Measurements from ENCODE around the gene DAPK2.

DAPK2 gene

GRCh38 chr15:63942486-63943365, 103.6 kb downstream of the DAPK2 start:
- DNase-seq (ENCODE audit: low read depth) = no peak

DNA sequence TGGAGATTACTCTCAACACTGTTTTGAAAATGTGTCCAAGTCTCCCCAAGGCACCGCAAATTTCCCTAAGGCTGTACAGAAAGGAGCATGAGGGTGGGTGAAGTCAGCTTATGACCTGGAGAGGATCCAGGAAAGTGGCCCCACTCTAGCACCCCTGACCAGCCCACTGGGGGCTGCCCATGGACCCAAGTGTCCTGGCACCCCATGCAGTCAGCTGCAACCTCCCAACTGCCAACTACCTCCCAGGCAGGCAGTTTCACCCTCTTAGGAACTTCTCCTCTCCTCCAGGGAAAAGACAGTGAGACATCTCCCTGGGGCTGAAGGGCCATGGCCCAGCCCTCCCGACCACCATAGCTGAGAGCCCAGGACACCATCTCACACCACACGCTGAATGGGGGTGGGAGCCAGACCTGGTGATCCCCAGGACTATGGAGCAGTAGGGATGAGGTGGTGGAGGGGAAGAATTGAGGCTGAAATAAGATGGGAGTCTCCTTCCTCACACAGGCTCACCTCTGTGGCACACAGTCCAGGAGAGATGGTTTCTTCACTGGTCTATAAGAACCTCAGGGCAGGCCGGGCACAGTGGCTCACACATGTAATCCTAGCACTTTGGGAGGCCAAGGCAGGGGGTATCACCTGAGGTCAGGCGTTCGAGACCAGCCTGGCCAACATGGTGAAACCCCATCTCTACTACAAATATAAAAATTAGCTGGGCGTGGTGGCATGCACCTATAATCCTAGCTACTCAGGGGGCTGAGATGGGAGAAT, 104.4 kb downstream of the DAPK2 start:
- DNase-seq (ENCODE audit: low read depth) = no peak

DNA sequence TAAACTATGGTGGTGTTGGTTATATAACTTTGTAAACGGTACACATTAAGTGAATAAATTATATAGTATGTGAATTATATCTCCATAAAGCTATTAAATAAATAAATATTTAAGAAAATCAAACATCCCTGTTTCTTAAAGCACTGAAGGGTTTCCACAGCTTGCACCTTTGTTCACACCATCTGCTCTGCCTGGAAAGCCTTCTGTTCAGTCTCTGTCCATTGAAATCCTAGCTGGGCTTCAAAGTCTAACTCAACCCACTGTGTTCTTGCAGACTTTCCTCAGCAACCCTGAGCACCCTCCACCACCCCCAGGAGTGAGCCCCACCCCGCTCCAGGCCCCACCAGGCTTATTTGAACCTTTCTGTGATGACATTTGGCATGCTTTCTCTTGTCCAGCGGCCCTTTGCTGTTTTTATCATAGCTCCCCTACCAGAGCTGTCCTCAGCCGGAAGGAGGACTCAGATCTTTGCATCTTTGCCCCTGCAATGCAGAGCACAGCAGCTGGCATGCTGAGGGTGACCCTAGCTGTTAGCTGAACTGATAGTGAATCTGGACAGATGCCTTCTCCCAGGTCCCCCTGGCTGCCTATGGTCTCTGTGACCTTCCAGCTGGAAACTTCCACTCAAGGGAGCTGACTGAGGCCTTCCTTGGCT, 105.2 kb downstream of the DAPK2 start:
- DNase-seq (ENCODE audit: low read depth) = no peak

- no peak for DNase-seq (ENCODE audit: low read depth)
Observed at GRCh38 chr15:63939531-63940130, 106.7 kb downstream of the DAPK2 start.

DNA sequence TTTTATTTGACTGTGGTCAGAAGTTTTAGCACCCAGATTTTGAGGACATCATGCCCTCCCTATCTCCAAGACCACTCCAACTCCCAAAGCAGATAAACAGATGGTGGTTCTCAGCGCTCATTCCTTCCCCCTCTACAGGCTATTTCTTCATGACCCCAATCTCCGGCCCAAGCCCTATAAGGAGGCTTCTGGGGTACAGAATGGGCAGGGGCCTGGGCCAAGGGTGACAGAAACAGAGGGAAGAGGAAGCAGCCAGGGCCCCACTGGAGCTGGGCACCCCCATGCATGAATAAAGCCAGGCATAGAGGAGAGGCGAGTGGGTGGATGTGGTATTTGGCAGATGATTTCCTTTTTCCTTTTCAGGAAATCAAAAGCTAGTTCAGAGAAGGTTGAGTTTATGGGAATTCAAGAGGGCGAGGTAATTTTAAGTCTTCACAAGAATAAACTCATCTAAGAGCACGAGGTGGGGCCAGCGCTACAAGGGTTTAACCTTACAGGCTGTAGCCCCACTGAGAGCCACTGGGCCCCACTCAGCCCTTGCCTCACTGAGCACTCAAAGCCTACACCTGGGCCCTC, 107.7 kb downstream of the DAPK2 start:
- DNase-seq (ENCODE audit: low read depth) = no peak

DNA sequence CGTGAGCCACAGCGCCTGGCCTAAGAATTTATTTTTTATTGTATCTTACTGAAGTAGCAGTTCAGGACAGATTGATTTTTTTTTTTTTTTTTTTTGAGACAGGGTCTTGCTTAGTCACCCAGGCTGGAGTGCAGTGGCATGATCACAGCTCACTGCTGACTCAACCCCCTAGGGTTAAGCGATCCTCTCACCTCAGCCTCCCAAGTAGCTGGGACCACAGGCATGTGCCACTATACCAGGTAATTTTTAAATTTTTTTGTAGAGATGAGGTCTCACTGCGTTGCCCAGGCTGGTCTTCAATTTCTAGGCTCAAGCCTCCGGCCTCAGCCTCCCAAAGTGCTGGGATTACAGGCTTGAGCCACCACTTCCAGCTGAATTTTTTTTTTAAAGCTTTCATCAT, 112.8 kb downstream of the DAPK2 start:
- DNase-seq (ENCODE audit: low read depth) = no peak

DNA sequence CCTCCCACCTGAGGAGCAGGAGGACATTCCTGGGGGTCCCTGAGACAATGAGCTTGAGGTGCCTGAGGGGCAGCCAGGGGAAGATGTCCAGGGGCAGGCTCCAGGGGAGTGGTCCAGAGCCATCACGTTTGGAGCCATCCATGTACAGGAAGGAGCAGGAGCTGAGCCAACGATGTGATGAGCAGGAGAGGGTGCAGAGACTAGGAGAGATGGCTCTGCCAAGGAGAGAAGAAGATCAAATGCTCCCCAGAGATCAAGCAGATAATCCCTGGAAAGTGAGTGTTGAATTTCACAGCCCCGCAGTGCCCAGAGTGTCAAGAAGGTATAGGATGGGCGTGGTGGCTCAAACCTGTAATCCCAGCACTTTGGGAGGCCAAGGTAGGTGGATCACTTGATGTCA, 114.7 kb downstream of the DAPK2 start:
- no peak for DNase-seq (ENCODE audit: low read depth)

- DNase-seq (ENCODE audit: low read depth) = no peak
Observed at GRCh38 chr15:63930034-63930433, 116.3 kb downstream of the DAPK2 start.

GRCh38 chr15:63928185-63928842, 118.0 kb downstream of the DAPK2 start:
- no peak for DNase-seq (ENCODE audit: low read depth)

GRCh38 chr15:63923993-63924950, 122.0 kb downstream of the DAPK2 start:
- DNase-seq (ENCODE audit: low read depth) = no peak

DNA sequence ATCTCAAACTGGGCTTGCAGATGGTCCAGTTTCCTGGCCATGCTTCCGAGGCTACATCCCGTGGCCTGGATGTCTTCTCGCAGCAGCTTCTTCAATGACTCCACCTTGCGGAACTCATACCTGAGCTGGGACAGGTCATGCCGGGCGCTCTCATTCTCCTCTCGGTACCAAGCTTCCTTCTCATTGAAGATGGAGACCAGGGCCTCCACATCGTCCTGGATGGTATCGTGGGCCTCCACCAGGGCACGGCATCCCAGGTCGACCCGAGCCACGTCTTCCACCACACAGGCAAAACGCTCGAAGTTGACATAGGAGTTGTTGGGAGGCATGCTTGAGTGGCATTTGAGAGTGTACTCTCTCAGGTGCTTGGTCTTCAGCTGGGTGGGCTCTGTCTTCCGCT, 123.4 kb downstream of the DAPK2 start:
- DNase-seq (ENCODE audit: low read depth) = no peak

- peak; percentile 51 for DNase-seq (ENCODE audit: low read depth)
Observed at GRCh38 chr15:63922261-63922904, 123.9 kb downstream of the DAPK2 start.

- no peak for DNase-seq (ENCODE audit: low read depth)
Observed at GRCh38 chr15:63920504-63921175, 125.6 kb downstream of the DAPK2 start.

DNA sequence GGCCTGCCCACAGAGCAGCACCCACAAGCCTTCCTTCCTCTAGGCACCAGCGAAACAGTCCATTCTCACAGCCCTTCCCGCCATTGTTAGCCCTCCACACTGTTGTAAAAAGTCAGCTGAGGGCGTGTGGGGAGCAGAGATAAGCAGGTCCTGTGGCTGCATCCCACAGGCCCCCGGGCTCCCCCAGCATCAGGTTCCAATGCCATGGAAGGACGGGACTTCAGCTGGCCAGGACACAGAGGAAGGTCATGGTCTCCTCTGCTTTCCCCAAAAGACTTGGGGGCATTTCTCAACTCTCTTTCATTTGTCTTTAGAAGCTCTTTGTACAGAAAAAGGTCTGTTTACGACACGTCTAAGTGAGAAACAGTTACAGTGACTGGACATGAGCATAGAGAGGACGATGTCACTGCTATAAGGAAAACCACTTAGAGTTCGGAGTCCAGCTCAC, 127.4 kb downstream of the DAPK2 start:
- DNase-seq (ENCODE audit: low read depth) = no peak

GRCh38 chr15:63918317-63918672, 128.0 kb downstream of the DAPK2 start:
- no peak for DNase-seq (ENCODE audit: low read depth)

DNA sequence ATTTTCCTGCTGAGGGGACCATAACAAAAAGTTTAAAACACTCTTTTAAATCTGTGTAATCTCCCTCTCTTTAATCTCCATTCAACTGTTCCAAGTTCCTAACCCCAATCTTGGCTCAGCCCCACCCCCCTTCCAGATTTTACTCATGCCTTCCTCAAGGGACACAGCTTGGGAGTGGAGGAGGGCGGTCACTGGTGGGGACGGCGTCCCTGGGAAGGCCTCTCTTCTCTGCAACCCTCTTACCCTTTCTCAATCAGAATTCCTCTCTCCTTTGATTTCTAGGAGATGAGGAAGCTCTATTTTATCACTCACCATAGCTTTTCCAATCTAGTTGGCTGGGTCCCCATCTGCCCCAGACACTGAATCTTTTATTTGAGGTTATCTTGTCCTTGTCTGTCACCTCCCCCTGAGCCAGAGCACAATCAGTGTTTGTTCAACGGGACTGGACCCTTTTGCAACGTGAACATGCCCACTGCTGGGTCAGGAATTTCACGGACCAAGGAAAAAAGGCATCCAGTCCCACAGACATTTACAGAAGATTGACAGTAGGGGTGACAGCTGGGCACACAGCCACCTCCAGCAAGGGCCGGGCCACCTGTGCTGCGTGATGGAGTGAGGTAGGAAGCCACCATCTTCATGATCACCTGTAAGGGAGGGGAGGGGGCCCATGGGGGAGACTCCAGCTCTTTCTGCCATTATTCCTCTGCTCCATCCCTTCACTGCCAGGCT, 128.5 kb downstream of the DAPK2 start:
- no peak for DNase-seq (ENCODE audit: low read depth)

GRCh38 chr15:63915873-63916771, 130.2 kb downstream of the DAPK2 start:
- no peak for DNase-seq (ENCODE audit: low read depth)
